HAP-1 (cell line): ENCODE data around the gene SLC2A11.

Source experiments
- DNase-seq, 2 experiments: peaks; one replicate each; pipeline ENCODE4 v3.0.0-alpha.2; 2016 to 2020; ENCODE audit warnings: low spot score in 2 of 2
- H3K27me3 ChIP-seq: fragments of 250-450 bp; sonication (Bioruptor Pico); 2 replicates; pipeline ENCODE4 v1.5.1; 2020; ENCODE audit warnings: low read depth, mild to moderate bottlenecking, moderate library complexity
- H3K36me3 ChIP-seq: fragments of 250-450 bp; sonication (Bioruptor Pico); replicated peaks from 2 replicates; pipeline ENCODE4 v1.5.1; 2020; ENCODE audit warnings: mild to moderate bottlenecking
- H3K4me1 ChIP-seq: fragments of 250-450 bp; sonication (Bioruptor Pico); 2 replicates; pipeline ENCODE4 v1.5.1; 2020; ENCODE audit warnings: mild to moderate bottlenecking
- H3K4me3 ChIP-seq: fragments of 250-450 bp; sonication (Bioruptor Pico); 2 replicates; pipeline ENCODE4 v1.5.1; 2020; ENCODE audit warnings: mild to moderate bottlenecking, moderate library complexity
- H3K9me3 ChIP-seq: fragments of 250-450 bp; sonication (Bioruptor Pico); 2 replicates; pipeline ENCODE4 v1.5.1; 2020; ENCODE audit warnings: mild to moderate bottlenecking, moderate library complexity
- in situ Hi-C: fragments of 300-500 bp; cut with MboI; formaldehyde crosslinking; loops from 3 replicates; pipeline ENCODE4 v1.14.3; 2020; ENCODE audit warnings: low sequenced_read_pairs, inconsistent platforms, mixed read lengths

The SLC2A11 gene

GRCh38 chr22:23827351-23827995 lies 30.2 kb upstream of the SLC2A11 start:
- H3K36me3 ChIP-seq, result peaks cover 74% of the 10 kb centered on the region

GRCh38 chr22:23828800-23829680 lies 28.6 kb upstream of the SLC2A11 start:
- in situ Hi-C loops, result no loop called here
- no peaks in the 10 kb centered on the region for H3K9me3 ChIP-seq
- no peaks in the 10 kb centered on the region for H3K4me1 ChIP-seq
- DNase-seq, result no peak
- no peak overlapping the region for H3K4me3 ChIP-seq
- H3K27me3 ChIP-seq, result no peaks in the 10 kb centered on the region
- H3K36me3 ChIP-seq, result peaks cover 67% of the 10 kb centered on the region

More at GRCh38 chr22:23827351-23827995, 30.2 kb upstream of the SLC2A11 start:
- DNase-seq, result no peak
- no peaks in the 10 kb centered on the region for H3K27me3 ChIP-seq
- in situ Hi-C loops, result no loop called here
- H3K4me1 ChIP-seq, result no peaks in the 10 kb centered on the region
- no peak overlapping the region for H3K4me3 ChIP-seq
- no peaks in the 10 kb centered on the region for H3K9me3 ChIP-seq

GRCh38 chr22:23829845-23830372 lies 27.8 kb upstream of the SLC2A11 start:
- DNase-seq, result no peak
- no peak overlapping the region for H3K4me3 ChIP-seq
- H3K36me3 ChIP-seq, result peaks cover 62% of the 10 kb centered on the region
- no peaks in the 10 kb centered on the region for H3K9me3 ChIP-seq
- H3K4me1 ChIP-seq, result no peaks in the 10 kb centered on the region
- H3K27me3 ChIP-seq, result no peaks in the 10 kb centered on the region
- in situ Hi-C loops, result loop anchor here (10.0 kb wide), 1 partner anchor 55 kb away; the partner anchor contains the start of gene MMP11

- Histone ChIP-seq H3K27me3 (no peaks in the 10 kb centered on the region), H3K4me1 (no peaks in the 10 kb centered on the region), H3K9me3 (no peaks in the 10 kb centered on the region), H3K36me3 (peaks cover 59% of the 10 kb centered on the region), H3K4me3 (no peak overlapping the region)
- in situ Hi-C loops, result loop anchor here (10.0 kb wide), 1 partner anchor 56 kb away; the partner anchor contains the start of gene MMP11
- DNase-seq, result no peak
These were observed 26.4 kb upstream of the SLC2A11 start for GRCh38 chr22:23831261-23831660.

- Histone ChIP-seq H3K4me3 (no peak overlapping the region), H3K4me1 (no peaks in the 10 kb centered on the region), H3K27me3 (no peaks in the 10 kb centered on the region), H3K36me3 (peaks cover 54% of the 10 kb centered on the region), H3K9me3 (no peaks in the 10 kb centered on the region)
- DNase-seq, result no peak
- in situ Hi-C loops, result loop anchor here (10.0 kb wide), 1 partner anchor 57 kb away; the partner anchor contains the start of gene MMP11
These were observed 25.9 kb upstream of the SLC2A11 start for GRCh38 chr22:23831781-23832180.

- no peak for DNase-seq
- no peaks in the 10 kb centered on the region for H3K27me3 ChIP-seq
- no peaks in the 10 kb centered on the region for H3K9me3 ChIP-seq
- peaks cover 48% of the 10 kb centered on the region for H3K36me3 ChIP-seq
- no peak overlapping the region for H3K4me3 ChIP-seq
- H3K4me1 ChIP-seq, result no peaks in the 10 kb centered on the region
- in situ Hi-C loops, result loop anchor here (10.0 kb wide), 1 partner anchor 58 kb away; the partner anchor contains the start of gene MMP11
These were observed 25.3 kb upstream of the SLC2A11 start for GRCh38 chr22:23832226-23833016.

GRCh38 chr22:23833017-23833751 lies 24.5 kb upstream of the SLC2A11 start:
- DNase-seq, result no peak
- H3K36me3 ChIP-seq, result peaks cover 41% of the 10 kb centered on the region
- H3K4me1 ChIP-seq, result peaks cover 4% of the 10 kb centered on the region
- H3K9me3 ChIP-seq, result no peaks in the 10 kb centered on the region
- H3K27me3 ChIP-seq, result no peaks in the 10 kb centered on the region
- in situ Hi-C loops, result loop anchor here (10.0 kb wide), 1 partner anchor 58 kb away; the partner anchor contains the start of gene MMP11
- H3K4me3 ChIP-seq, result no peak overlapping the region

GRCh38 chr22:23833911-23834317 lies 23.8 kb upstream of the SLC2A11 start:
- Histone ChIP-seq H3K27me3 (no peaks in the 10 kb centered on the region), H3K4me1 (peaks cover 5% of the 10 kb centered on the region), H3K9me3 (no peaks in the 10 kb centered on the region), H3K36me3 (peaks cover 35% of the 10 kb centered on the region), H3K4me3 (no peak overlapping the region)
- DNase-seq, result no peak
- in situ Hi-C loops, result loop anchor here (10.0 kb wide), 1 partner anchor 59 kb away; the partner anchor contains the start of gene MMP11

GRCh38 chr22:23834406-23834792 lies 23.3 kb upstream of the SLC2A11 start:
- in situ Hi-C loops, result loop anchor here (10.0 kb wide), 1 partner anchor 60 kb away; the partner anchor contains the start of gene MMP11
- no peak overlapping the region for H3K4me3 ChIP-seq
- peaks cover 6% of the 10 kb centered on the region for H3K4me1 ChIP-seq
- no peaks in the 10 kb centered on the region for H3K9me3 ChIP-seq
- H3K27me3 ChIP-seq, result no peaks in the 10 kb centered on the region
- H3K36me3 ChIP-seq, result peaks cover 33% of the 10 kb centered on the region
- no peak for DNase-seq

- Histone ChIP-seq H3K4me1 (peaks cover 7% of the 10 kb centered on the region), H3K36me3 (peaks cover 28% of the 10 kb centered on the region), H3K9me3 (no peaks in the 10 kb centered on the region), H3K4me3 (no peak overlapping the region), H3K27me3 (no peaks in the 10 kb centered on the region)
- DNase-seq, result no peak
- in situ Hi-C loops, result loop anchor here (10.0 kb wide), 1 partner anchor 60 kb away; the partner anchor contains the start of gene MMP11
These were observed 22.7 kb upstream of the SLC2A11 start for GRCh38 chr22:23834793-23835483.

GRCh38 chr22:23835484-23836144 lies 22.1 kb upstream of the SLC2A11 start:
- no peaks in the 10 kb centered on the region for H3K9me3 ChIP-seq
- in situ Hi-C loops, result loop anchor here (10.0 kb wide), 1 partner anchor 61 kb away; the partner anchor contains the start of gene MMP11
- H3K4me3 ChIP-seq, result no peak overlapping the region
- peaks cover 7% of the 10 kb centered on the region for H3K4me1 ChIP-seq
- no peaks in the 10 kb centered on the region for H3K27me3 ChIP-seq
- DNase-seq, result no peak
- peaks cover 24% of the 10 kb centered on the region for H3K36me3 ChIP-seq

- DNase-seq, result no peak
These were observed 21.4 kb upstream of the SLC2A11 start for GRCh38 chr22:23836281-23836680.

More at GRCh38 chr22:23836281-23836680, 21.4 kb upstream of the SLC2A11 start:
- no peaks in the 10 kb centered on the region for H3K9me3 ChIP-seq
- H3K4me3 ChIP-seq, result no peak overlapping the region
- H3K36me3 ChIP-seq, result peaks cover 20% of the 10 kb centered on the region
- in situ Hi-C loops, result loop anchor here (10.0 kb wide), 1 partner anchor 61 kb away; the partner anchor contains the start of gene MMP11
- peaks cover 7% of the 10 kb centered on the region for H3K4me1 ChIP-seq
- no peaks in the 10 kb centered on the region for H3K27me3 ChIP-seq
